ENCODE measurements around the gene FCGR3A.
A peak's percentile ranks its signal among the peaks of the same experiment; 100 is the strongest.
"Not testable (repeated sequence)": the region's sequence is repeated elsewhere in the genome, so short reads cannot be mapped to it uniquely, and the experiment has no call there.

FCGR3A gene

DNA sequence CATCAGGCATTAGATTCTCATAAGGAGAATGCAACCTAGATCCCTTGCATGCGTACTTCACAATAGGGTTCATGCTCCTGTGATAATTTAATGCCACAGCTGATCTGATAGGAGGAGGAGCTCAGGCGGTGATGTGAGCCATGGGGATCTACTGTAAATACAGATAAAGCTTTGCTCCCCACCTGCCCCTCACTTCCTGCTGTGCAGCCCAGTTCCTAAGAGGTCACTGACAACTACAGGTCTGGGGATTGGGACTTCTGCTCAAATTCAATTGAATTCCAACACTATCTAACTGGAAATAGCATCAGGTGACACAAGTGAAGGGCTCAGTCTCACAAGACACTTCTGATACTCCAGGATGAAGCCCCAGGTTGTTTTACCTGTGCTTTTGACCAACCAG, 7.4 kb upstream of the FCGR3A start:
- not testable (repeated sequence) for H3K4me3 ChIP-seq (ENCODE audit: low read length)

GRCh38 chr1:161556143-161556542, 6.5 kb upstream of the FCGR3A start:
- H3K4me3 ChIP-seq (ENCODE audit: low read length): not testable (repeated sequence)

DNA sequence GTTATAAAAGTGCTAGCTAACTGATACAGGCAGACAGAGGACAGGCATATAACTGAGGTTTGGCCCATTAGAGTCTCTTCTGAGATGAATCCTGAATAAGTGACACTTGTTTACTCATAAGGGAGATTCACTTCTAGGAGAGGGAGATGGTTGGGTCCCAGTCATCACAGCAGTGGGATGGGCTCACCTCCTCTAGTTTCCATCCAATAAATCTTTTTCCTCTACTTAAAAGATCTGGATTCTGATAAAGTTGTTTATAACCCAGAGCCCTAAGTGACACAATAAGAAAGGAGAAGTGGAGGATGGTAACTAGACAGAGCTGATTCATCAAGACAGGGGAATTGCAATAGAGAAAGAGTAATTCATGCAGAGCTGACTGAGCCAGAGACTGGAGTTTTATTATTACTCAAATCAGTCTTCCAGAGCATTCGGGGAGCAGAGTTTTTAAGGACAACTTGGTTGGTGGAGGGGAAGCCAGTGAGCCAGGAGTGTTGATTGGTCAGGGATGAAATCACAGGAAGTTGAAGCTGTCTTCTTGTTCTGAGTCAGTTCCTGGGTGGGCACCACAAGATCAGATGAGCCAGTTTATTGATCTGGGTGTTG, 5.3 kb upstream of the FCGR3A start:
- not testable (repeated sequence) for H3K4me3 ChIP-seq (ENCODE audit: low read length)

DNA sequence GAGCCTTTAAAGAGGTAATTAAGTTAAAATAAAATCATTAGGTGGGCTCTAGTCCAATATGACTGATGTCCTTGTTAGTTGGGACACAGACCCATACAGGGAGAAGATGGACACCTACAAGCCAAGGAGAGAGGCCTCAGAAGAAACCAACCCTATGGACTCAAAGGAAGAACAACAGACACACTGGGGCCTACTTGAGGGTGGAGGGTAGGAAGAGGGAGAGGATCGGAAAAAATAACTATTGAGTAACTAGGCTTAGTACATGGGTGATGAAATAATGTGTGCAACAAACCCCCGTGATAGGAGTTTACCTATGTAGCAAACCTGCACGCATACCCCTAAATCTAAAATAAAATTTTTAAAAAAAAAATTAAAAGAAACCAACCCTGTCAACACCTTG, 4.7 kb upstream of the FCGR3A start:
- H3K4me3 ChIP-seq (ENCODE audit: low read length): not testable (repeated sequence)

DNA sequence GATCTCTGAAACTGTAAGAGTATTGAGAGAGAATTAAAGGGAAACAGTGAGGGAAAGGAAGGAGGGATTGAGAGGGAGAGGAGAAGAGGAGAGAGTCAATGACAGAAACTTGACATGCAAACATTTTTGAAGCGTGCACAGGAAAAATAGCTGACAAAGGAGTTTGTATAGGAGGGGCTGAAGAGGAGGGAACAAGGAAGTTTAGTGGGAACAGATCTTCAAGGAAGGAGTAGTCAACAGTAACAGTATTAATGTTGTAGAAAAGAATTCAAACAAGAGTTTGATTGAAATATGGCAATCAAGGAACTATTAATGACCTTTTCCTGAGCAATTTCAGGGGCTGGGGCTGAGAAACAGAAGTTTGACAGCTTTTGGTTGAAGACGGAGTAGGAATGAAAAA, 4.0 kb upstream of the FCGR3A start:
- not testable (repeated sequence) for H3K4me3 ChIP-seq (ENCODE audit: low read length)

DNA sequence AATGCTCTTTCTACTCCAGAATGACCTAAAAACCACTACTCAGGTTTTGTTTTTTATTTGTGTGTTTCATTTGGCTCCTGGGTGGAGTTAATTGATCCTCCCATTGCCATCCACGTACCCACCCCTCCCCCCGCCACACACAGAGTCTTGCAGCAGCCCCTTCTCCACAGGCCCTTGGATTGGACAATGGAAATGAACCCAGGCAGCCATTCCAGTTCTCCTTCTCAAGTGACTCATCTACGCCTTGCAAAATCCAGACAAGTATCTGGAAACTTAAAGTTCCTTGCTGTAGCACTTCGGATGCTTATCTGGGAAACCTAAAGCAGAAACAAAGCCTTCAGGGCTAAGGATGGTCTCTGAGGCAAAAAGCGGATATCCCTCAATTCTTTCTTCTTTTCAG, 1.3 kb upstream of the FCGR3A start:
- H3K4me3 ChIP-seq (ENCODE audit: low read length): not testable (repeated sequence)

DNA sequence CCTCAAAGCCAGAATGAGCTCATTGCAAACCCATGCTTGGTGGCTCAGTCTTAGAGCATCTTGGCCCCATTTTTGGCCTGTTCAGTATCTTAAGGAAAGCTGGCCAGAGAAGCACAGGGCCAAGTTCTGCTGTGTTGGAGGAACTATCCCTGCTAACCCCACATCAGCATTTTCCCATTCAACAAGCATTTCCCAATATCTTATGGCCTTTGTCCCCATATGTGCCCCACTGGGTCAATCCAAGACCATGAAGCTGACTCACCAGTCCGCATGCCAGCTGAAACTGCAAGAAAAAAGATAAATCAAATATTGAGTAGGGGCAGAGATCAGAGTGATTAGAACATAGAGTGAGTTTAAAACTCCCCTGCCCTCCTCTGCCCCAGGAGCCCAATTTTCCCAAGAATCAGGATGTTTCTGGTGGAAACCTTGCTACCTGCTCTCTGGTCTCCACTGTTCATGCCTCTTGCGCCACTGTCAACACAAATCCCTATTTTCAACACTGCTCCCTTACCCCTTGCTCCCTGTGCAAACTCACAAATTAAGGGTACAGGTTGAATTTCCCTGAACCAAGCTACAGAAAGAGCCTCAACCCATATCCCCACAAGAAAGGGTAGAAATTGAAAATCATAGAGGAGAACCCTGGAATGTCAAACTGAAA, 740 bp downstream of the FCGR3A start:
- not testable (repeated sequence) for H3K4me3 ChIP-seq (ENCODE audit: low read length)

GRCh38 chr1:161547995-161548741, 1.4 kb downstream of the FCGR3A start:
- not testable (repeated sequence) for H3K4me3 ChIP-seq (ENCODE audit: low read length)

- H3K4me3 ChIP-seq (ENCODE audit: low read length): not testable (repeated sequence)
These were observed 4.5 kb downstream of the FCGR3A start for GRCh38 chr1:161545005-161545731.

DNA sequence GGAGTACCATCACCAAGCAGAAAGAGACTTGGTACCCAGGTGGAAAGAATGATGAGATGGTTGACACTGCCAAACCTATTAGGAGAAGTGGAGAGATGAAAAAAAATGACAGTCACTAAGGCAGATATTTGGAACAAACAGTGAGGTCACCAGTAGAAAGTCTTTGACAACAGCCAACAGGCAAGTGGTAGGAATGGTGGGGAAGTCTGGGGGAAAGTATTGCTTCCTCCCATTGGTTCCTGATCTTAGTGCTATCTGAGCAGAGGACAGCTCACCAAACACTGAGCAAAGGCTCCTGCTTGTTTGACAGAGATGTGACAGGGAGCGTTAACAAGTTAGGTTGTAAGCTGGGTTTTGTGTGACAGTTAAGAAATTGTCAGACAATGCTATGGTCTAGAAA, 6.5 kb downstream of the FCGR3A start:
- not testable (repeated sequence) for H3K4me3 ChIP-seq (ENCODE audit: low read length)

- H3K4me3 ChIP-seq (ENCODE audit: low read length): not testable (repeated sequence)
These were observed 7.5 kb downstream of the FCGR3A start for GRCh38 chr1:161542091-161542559.

GRCh38 chr1:161540570-161540960, 9.1 kb downstream of the FCGR3A start:
- H3K4me3 ChIP-seq (ENCODE audit: low read length): peak overlapping the region; percentile 36; the same call in 1 of the 2 replicates

GRCh38 chr1:161539731-161540569, 9.7 kb downstream of the FCGR3A start:
- peak overlapping the region; percentile 64 for H3K4me3 ChIP-seq (ENCODE audit: low read length)

DNA sequence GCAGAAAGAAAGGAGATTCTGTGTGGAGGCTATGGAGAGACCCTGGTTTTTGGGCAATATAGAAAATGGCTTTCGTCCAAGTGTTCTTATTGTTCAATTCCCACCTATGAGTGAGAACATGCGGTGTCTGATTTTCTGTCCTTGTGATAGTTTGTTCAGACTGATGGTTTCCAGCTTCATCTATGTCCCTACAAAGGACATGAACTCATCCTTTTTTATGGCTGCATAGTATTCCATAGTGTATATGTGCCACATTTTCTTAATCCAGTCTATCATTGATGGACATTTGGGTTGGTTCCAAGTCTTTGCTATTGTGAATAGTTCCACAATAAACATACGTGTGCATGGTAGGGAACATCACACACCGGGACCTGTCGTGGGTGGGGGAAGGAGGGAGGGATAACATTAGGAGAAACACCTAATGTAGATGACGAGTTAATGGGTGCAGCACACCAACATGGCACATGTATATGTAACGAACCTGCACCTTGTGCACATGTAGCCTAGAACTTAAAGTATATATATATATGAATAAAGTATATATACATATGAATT, 10.6 kb downstream of the FCGR3A start:
- H3K4me3 ChIP-seq (ENCODE audit: low read length): peak overlapping the region; percentile 64; the same call in 1 of the 2 replicates

- not testable (repeated sequence) for H3K4me3 ChIP-seq (ENCODE audit: low read length)
These were observed 12.4 kb downstream of the FCGR3A start for GRCh38 chr1:161537068-161537669.

- not testable (repeated sequence) for H3K4me3 ChIP-seq (ENCODE audit: low read length)
These were observed 16.7 kb downstream of the FCGR3A start for GRCh38 chr1:161532644-161533567.
